Embryonic facial prominence (tissue), 1 donor: ENCODE results near the gene C5orf58.

Experiments
- DNase-seq: peaks from one replicate; pipeline ENCODE4 v3.0.0-alpha.2; 2016; ENCODE audit errors: extremely low spot score

The C5orf58 gene

GRCh38 chr5:170256571-170256970 is 23.8 kb downstream of the C5orf58 start:
- DNase-seq = no peak

- DNase-seq = no peak
Observed at GRCh38 chr5:170257370-170257769, 24.6 kb downstream of the C5orf58 start.

GRCh38 chr5:170261528-170262043 is 28.8 kb downstream of the C5orf58 start:
- no peak for DNase-seq

- DNase-seq = no peak
Observed at GRCh38 chr5:170262061-170263045, 29.6 kb downstream of the C5orf58 start.

- no peak for DNase-seq
Observed at GRCh38 chr5:170263906-170264305, 31.1 kb downstream of the C5orf58 start.

GRCh38 chr5:170265522-170265921 is 32.7 kb downstream of the C5orf58 start:
- DNase-seq = peak; percentile 60

GRCh38 chr5:170266570-170267381 is 34.0 kb downstream of the C5orf58 start:
- no peak for DNase-seq

- peak; percentile 44 for DNase-seq
Observed at GRCh38 chr5:170267431-170268152, 34.8 kb downstream of the C5orf58 start.

- no peak for DNase-seq
Observed at GRCh38 chr5:170268153-170268689, 35.4 kb downstream of the C5orf58 start.

- DNase-seq = no peak
Observed at GRCh38 chr5:170268884-170269283, 36.1 kb downstream of the C5orf58 start.

GRCh38 chr5:170269579-170269978 is 36.8 kb downstream of the C5orf58 start:
- no peak for DNase-seq

GRCh38 chr5:170270293-170271069 is 37.7 kb downstream of the C5orf58 start:
- no peak for DNase-seq

GRCh38 chr5:170273968-170274710 is 41.4 kb downstream of the C5orf58 start:
- no peak for DNase-seq

- DNase-seq = no peak
Observed at GRCh38 chr5:170275376-170275994, 42.7 kb downstream of the C5orf58 start.

- no peak for DNase-seq
Observed at GRCh38 chr5:170276140-170276539, 43.4 kb downstream of the C5orf58 start.

GRCh38 chr5:170277867-170278281 is 45.1 kb downstream of the C5orf58 start:
- DNase-seq = no peak

GRCh38 chr5:170278611-170279458 is 46.0 kb downstream of the C5orf58 start:
- DNase-seq = no peak

- no peak for DNase-seq
Observed at GRCh38 chr5:170279459-170279817, 46.7 kb downstream of the C5orf58 start.
